Measurements from ENCODE around the gene KRTAP4-1.
"Not testable (repeated sequence)": the region's sequence is repeated elsewhere in the genome, so short reads cannot be mapped to it uniquely, and the experiment has no call there.

Gene KRTAP4-1

DNA sequence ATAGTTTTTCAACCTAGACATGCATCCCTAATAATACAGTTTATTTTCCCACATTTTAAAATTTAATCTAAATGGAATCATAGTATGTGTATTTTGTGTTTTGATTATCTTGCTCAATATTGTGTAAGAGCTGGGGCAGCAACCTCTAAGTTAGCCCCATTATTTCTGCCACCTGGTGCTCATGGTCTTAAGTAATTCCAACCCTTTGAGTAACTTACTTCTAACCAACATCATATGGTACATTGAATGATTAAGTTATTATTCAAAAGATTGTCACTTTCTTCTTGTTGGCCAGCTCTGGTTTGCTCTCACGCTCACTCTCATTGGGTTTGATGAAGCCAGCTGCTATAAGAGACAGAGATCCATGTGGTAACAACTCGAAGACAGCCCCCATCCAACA, 12.8 kb downstream of the KRTAP4-1 start:
- in situ Hi-C loops (cut with HindIII; ENCODE audit: low sequenced_read_pairs) = no loop called here
- no peak for DNase-seq (ENCODE audit: low read depth)

GRCh38 chr17:41168121-41168520, 16.6 kb downstream of the KRTAP4-1 start, which contains the start of gene KRTAP4-3:
KRTAP4-3 (minus strand) TSS chr17:41168221; CDS start chr17:41168172, 49 bp downstream.
- TF ChIP-seq, protein P1, sequence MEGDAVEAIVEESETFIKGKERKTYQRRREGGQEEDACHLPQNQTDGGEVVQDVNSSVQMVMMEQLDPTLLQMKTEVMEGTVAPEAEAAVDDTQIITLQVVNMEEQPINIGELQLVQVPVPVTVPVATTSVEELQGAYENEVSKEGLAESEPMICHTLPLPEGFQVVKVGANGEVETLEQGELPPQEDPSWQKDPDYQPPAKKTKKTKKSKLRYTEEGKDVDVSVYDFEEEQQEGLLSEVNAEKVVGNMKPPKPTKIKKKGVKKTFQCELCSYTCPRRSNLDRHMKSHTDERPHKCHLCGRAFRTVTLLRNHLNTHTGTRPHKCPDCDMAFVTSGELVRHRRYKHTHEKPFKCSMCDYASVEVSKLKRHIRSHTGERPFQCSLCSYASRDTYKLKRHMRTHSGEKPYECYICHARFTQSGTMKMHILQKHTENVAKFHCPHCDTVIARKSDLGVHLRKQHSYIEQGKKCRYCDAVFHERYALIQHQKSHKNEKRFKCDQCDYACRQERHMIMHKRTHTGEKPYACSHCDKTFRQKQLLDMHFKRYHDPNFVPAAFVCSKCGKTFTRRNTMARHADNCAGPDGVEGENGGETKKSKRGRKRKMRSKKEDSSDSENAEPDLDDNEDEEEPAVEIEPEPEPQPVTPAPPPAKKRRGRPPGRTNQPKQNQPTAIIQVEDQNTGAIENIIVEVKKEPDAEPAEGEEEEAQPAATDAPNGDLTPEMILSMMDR (IDR thresholded peaks at IDR 0.05; ENCODE audit: low read depth, low read length, missing control alignments) = no peak
- in situ Hi-C loops (cut with HindIII; ENCODE audit: low sequenced_read_pairs) = no loop called here
- no peak for DNase-seq (ENCODE audit: low read depth)
- no peak within 1 kb of the TSS for H3K4me3 ChIP-seq (ENCODE audit: low read depth, low read length)

More for the DNA sequence above, 12.8 kb downstream of the KRTAP4-1 start:
- TF ChIP-seq, protein P1 (IDR thresholded peaks at IDR 0.05; ENCODE audit: low read depth, low read length, missing control alignments) = no peak
- H3K4me3 ChIP-seq (ENCODE audit: low read depth, low read length) = no peak overlapping the region

- in situ Hi-C loops (cut with HindIII; ENCODE audit: low sequenced_read_pairs) = no loop called here
- no peak overlapping the region for H3K4me3 ChIP-seq (ENCODE audit: low read depth, low read length)
- no peak for DNase-seq (ENCODE audit: low read depth)
- TF ChIP-seq, protein P1 (IDR thresholded peaks at IDR 0.05; ENCODE audit: low read depth, low read length, missing control alignments) = no peak
Observed at GRCh38 chr17:41167561-41167960, 17.1 kb downstream of the KRTAP4-1 start.

DNA sequence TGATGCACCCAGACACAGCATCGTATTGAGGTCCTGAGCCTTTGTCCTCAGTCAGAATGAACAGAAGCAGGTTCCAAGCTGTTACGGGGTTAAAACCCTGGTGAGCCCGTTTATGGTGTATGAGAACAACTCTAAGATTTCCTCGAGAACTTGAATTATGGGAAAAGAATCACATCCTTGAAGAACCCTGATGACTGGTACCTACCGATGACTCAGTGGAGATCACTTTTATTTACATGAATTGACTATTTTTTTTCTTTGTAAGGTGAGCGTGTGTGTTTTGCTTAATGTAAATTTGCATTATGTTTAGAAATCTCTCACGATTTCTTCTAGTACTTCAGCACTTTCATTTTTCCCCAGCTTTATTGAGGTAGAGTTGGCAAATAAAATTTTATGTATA, 20.9 kb downstream of the KRTAP4-1 start:
- no peak overlapping the region for H3K4me3 ChIP-seq (ENCODE audit: low read depth, low read length)
- DNase-seq (ENCODE audit: low read depth) = no peak
- TF ChIP-seq, protein P1 (IDR thresholded peaks at IDR 0.05; ENCODE audit: low read depth, low read length, missing control alignments) = no peak
- in situ Hi-C loops (cut with HindIII; ENCODE audit: low sequenced_read_pairs) = no loop called here

GRCh38 chr17:41160648-41161047, 24.1 kb downstream of the KRTAP4-1 start, which contains the start of gene KRTAP4-4:
KRTAP4-4 (minus strand) TSS chr17:41160748; CDS start chr17:41160691, 57 bp downstream.
- in situ Hi-C loops (cut with HindIII; ENCODE audit: low sequenced_read_pairs) = no loop called here
- TF ChIP-seq, protein P1 (IDR thresholded peaks at IDR 0.05; ENCODE audit: low read depth, low read length, missing control alignments) = no peak

DNA sequence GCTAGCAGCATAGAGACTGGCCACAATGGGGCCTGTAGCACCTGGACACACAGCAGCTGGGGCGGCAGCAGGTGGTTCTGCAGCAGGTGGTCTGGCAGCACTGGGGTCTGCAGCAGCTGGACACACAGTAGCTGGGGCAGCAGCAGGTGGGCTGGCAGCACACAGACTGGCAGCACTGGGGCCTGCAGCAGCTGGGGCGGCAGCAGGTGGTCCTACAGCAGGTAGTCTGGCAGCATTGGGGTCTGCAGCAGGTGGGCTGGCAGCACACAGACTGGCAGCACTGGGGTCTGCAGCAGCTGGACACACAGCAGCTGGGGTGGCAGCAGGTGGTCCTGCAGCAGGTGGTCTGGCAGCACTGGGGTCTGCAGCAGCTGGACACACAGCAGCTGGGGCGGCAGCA, 24.5 kb downstream of the KRTAP4-1 start:
- DNase-seq (ENCODE audit: low read depth); H3K4me3 ChIP-seq (ENCODE audit: low read depth, low read length); in situ Hi-C loops (cut with HindIII; ENCODE audit: low sequenced_read_pairs): not testable (repeated sequence)

More at GRCh38 chr17:41160648-41161047, 24.1 kb downstream of the KRTAP4-1 start, which contains the start of gene KRTAP4-4:
- no peak for DNase-seq (ENCODE audit: low read depth)
- no peak within 1 kb of the TSS for H3K4me3 ChIP-seq (ENCODE audit: low read depth, low read length)

DNA sequence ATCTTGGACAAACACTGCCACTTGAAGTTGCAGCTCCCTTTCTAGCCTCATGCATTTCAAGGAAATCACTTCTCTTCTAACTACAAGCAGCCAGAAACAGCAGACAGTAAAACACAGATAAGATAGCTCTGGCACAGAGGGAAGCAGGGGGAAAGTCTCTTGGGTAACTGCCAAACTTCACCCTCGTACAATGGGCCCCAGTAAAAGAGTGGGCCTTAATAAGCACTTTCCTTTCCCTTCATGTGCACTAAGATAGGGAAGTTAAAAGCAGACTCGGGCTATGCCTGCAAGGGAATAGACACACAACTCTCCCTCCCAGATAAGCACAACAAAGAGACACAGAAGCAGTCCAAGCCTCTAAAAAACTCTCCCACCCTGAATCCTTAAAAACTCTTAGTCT, 30.9 kb downstream of the KRTAP4-1 start:
- TF ChIP-seq, protein P1 (IDR thresholded peaks at IDR 0.05; ENCODE audit: low read depth, low read length, missing control alignments) = no peak
- no peak overlapping the region for H3K4me3 ChIP-seq (ENCODE audit: low read depth, low read length)
- in situ Hi-C loops (cut with HindIII; ENCODE audit: low sequenced_read_pairs) = no loop called here
- DNase-seq (ENCODE audit: low read depth) = no peak
